Activated CD8-positive, alpha-beta T cell treated with anti-CD3 and anti-CD28 coated beads for 36 hours (primary cell): Measurements from ENCODE around the gene UBL4A. TPM values are rescaled to one million over a fixed set of nuclear protein-coding genes. Genes with fewer than 3 reads are reported as not detected.

Source experiments
- ATAC-seq: fragments of 200-7000 bp; cut with Tn5 transposase; one replicate; pipeline ENCODE4 v1.10.0; 2021; ENCODE audit warnings: mild to moderate bottlenecking, moderate library complexity
- CTCF ChIA-PET: fragments of 350-600 bp; sonication (Branson Sonifier 250); formaldehyde crosslinking; loops from one replicate; lab custom pipeline; 2021; ENCODE audit warnings: antibody characterized with exemption; lab: Charles Lee
- POLR2A ChIA-PET: fragments of 350-600 bp; sonication (Branson Sonifier 250); formaldehyde crosslinking; loops from one replicate; lab custom pipeline; 2021; ENCODE audit warnings: antibody characterized with exemption; lab: Charles Lee
- DNase-seq: peaks from one replicate; pipeline ENCODE4 v3.0.0-alpha.2; 2020
- H3K27ac Mint-ChIP-seq: one replicate; pipeline ENCODE4 v1.8.0; 2021; ENCODE audit warnings: mild to moderate bottlenecking, mixed read lengths
- H3K27me3 Mint-ChIP-seq: one replicate; pipeline ENCODE4 v1.8.0; 2021; ENCODE audit warnings: mixed read lengths
- H3K36me3 Mint-ChIP-seq: one replicate; pipeline ENCODE4 v1.8.0; 2021; ENCODE audit warnings: low read depth, mixed read lengths
- H3K4me1 Mint-ChIP-seq: one replicate; pipeline ENCODE4 v1.8.0; 2021; ENCODE audit warnings: low read depth, mixed read lengths
- H3K4me3 Mint-ChIP-seq: one replicate; pipeline ENCODE4 v1.8.0; 2021; ENCODE audit warnings: mild to moderate bottlenecking, moderate library complexity, mixed read lengths
- H3K9me3 Mint-ChIP-seq: one replicate; pipeline ENCODE4 v1.8.0; 2021; ENCODE audit warnings: mixed read lengths
- intact Hi-C: fragments of 100-400 bp; cut with micrococcal nuclease; formaldehyde crosslinking; loops from one replicate; pipeline ENCODE4 v1.10.0; 2022
- total RNA-seq, 2 experiments: library from RNA; stranded (reverse); gene quantifications; one replicate each; pipeline ENCODE4 v1.2.3, GENCODE V29; 2021
- TF ChIP-seq, protein P1 (sequence below): fragments of 200-600 bp; IDR thresholded peaks from one replicate; pipeline ENCODE4 v1.8.0; 2022; ENCODE audit warnings: antibody characterized with exemption, mild to moderate bottlenecking

UBL4A gene
- total RNA-seq = 10 to 100 TPM; 46.5 to 47.6 TPM

DNA sequence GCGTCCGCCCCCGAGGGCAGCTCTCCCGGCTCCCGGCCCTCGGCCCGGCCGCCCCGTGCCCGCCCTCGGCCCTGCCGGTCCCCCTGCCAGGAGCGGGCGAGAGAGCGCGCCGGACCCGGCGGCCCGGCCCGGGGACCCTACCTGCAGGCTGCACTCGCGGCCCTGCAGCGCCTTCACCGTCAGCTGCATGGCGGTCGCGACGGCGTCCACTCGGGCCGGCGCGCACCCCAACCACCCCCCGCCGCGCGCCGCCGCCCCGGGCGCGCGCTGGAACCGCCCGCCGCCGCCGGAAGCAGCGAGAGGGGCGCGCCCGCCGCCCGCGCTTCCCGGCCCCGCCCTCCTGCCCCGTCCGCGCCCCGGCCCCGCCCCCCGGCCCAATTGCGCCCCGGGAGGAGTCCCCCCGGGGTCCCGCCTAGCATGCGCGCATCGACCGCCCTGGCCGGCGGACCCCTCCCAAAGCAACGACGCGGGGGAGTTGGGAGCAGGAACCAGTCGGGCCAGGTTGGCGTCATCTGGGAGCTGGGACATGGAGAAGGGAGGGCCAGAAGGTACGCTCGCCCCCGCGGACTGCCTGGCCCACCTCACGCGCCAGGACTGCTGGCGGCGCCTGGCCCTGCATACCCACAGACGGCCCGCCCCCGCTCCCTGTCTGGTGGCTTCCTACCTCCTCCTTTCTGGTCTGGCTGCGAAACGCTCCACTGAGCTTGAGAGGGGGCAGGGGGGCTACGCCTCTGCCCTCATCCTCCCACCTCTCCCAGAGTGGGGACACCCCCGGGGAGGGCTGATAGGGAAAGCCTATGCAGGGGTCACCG lies at the start of gene UBL4A:
Gene UBL4A, minus strand, starts transcription at position 220 of the 812 bp plus-strand sequence. Its CDS starts 31 bp downstream, at position 189.
- H3K9me3 Mint-ChIP-seq = no peaks in the 10 kb centered on the region
- peak; percentile 24 for ATAC-seq
- peak within 1 kb of the TSS; percentile 72 for H3K27ac Mint-ChIP-seq
- intact Hi-C loops = no loop called here
- POLR2A ChIA-PET = interaction anchor here (0.9 to 1.6 kb wide), 10 partner anchors 9 to 86 kb away, joined by 3 to 5 read pairs (median 3); no protein-coding TSS in a partner anchor
- peak; percentile 70 for DNase-seq
- H3K4me3 Mint-ChIP-seq = peak within 1 kb of the TSS; percentile 71
- no peaks in the 10 kb centered on the region for H3K27me3 Mint-ChIP-seq
- CTCF ChIA-PET = interaction anchor here (1.2 kb wide), 1 partner anchor 49 kb away, joined by 3 read pairs; no protein-coding TSS in a partner anchor
- peaks cover 29% of the 10 kb centered on the region for H3K4me1 Mint-ChIP-seq
- H3K36me3 Mint-ChIP-seq = peaks cover 18% of the 10 kb centered on the region
- TF ChIP-seq, protein P1, sequence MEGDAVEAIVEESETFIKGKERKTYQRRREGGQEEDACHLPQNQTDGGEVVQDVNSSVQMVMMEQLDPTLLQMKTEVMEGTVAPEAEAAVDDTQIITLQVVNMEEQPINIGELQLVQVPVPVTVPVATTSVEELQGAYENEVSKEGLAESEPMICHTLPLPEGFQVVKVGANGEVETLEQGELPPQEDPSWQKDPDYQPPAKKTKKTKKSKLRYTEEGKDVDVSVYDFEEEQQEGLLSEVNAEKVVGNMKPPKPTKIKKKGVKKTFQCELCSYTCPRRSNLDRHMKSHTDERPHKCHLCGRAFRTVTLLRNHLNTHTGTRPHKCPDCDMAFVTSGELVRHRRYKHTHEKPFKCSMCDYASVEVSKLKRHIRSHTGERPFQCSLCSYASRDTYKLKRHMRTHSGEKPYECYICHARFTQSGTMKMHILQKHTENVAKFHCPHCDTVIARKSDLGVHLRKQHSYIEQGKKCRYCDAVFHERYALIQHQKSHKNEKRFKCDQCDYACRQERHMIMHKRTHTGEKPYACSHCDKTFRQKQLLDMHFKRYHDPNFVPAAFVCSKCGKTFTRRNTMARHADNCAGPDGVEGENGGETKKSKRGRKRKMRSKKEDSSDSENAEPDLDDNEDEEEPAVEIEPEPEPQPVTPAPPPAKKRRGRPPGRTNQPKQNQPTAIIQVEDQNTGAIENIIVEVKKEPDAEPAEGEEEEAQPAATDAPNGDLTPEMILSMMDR = no peak

DNA sequence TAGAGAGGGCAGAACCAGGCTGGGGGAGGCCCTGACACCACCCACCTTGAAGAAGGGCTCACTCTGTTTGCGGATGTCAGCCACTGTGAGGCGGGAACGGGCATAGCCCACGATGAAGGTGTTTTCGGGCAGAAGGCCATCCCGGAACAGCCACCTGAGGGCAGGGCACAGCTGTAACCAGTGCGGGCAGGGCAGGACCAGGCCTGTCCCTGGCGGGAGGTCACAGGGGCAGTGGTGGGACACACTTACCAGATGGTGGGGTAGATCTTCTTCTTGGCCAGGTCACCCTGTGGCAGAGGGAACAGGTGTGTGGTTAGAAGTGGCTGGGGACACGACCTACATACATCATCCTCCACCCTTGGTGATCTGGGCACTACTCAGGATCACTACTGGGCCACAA lies 49.5 kb upstream of the UBL4A start:
- POLR2A ChIA-PET = interaction anchor here (3.2 kb wide), 1 partner anchor 136 kb away, joined by 14 read pairs; no protein-coding TSS in a partner anchor
- TF ChIP-seq, protein P1 = no peak
- no peaks in the 10 kb centered on the region for H3K27me3 Mint-ChIP-seq
- peaks cover 23% of the 10 kb centered on the region for H3K4me1 Mint-ChIP-seq
- intact Hi-C loops = loop anchor here (2.0 kb wide), 1 partner anchor 45 kb away; the partner anchor contains the start of gene SLC10A3
- DNase-seq (no peak), ATAC-seq (no peak)
- H3K27ac Mint-ChIP-seq = no peak overlapping the region
- CTCF ChIA-PET = interaction anchor here (0.8 to 2.4 kb wide), 3 partner anchors 9 to 162 kb away, joined by 3 to 8 read pairs (median 6); partner anchors contain the start of gene FLNA
- peaks cover 16% of the 10 kb centered on the region for H3K36me3 Mint-ChIP-seq
- H3K9me3 Mint-ChIP-seq = no peaks in the 10 kb centered on the region
- H3K4me3 Mint-ChIP-seq = no peak overlapping the region

DNA sequence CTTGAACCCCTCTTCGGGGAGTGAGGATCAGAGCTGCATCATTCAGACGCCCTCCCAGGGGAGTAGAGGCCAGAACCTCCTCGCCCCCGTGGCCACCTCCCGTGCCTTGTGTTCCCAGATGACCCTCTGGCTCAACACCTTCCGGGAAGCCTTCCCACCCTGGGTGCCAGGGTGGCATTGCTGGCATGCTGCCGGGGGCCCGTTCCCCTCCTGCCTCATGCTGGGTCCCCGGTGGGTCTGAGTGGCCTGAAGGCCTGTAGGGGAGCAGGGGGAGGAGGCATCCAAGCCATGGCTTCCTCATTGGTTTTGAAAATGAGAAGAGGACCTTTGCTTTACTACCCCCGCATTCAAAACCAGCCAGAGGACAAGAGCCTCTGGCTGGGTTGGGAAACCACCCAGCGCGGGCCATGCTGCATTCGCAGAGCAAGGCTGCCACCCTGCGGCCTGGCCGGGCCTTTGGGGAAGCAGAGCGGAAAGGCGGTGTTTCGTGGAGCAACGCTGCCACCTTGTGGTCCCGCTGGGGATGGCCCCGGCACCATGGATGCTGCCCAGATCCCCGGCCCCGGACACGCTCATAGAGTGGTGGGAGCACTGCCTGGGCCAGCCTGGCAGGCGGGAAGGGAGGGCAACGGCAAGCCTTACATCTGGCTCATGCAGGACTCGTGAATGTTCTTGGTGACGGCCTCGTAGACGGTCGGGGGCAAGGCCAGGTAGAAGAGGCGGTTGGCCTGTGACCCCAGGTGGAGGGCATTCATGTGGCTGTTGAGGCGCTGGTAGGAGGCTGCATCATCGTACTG lies 48.3 kb upstream of the UBL4A start:
- ATAC-seq (peak; percentile 98), DNase-seq (peak; percentile 89)
- ChIA-PET CTCF (interaction anchor here (0.6 to 1.5 kb wide), 7 partner anchors 45 to 166 kb away, joined by 3 to 6 read pairs (median 3); partner anchors contain the start of genes FLNA and UBL4A), POLR2A (interaction anchor here (1.0 to 3.2 kb wide), 2 partner anchors 7 to 134 kb away, joined by 3 to 14 read pairs; no protein-coding TSS in a partner anchor)
- H3K27me3 Mint-ChIP-seq = no peaks in the 10 kb centered on the region
- intact Hi-C loops = loop anchor here (2.0 kb wide), 1 partner anchor 44 kb away; the partner anchor contains the start of gene SLC10A3
- peaks cover 14% of the 10 kb centered on the region for H3K36me3 Mint-ChIP-seq
- peak overlapping the region; percentile 61 for H3K27ac Mint-ChIP-seq
- no peak overlapping the region for H3K4me3 Mint-ChIP-seq
- no peaks in the 10 kb centered on the region for H3K9me3 Mint-ChIP-seq
- TF ChIP-seq, protein P1 = peak; percentile 92
- H3K4me1 Mint-ChIP-seq = peaks cover 19% of the 10 kb centered on the region

DNA sequence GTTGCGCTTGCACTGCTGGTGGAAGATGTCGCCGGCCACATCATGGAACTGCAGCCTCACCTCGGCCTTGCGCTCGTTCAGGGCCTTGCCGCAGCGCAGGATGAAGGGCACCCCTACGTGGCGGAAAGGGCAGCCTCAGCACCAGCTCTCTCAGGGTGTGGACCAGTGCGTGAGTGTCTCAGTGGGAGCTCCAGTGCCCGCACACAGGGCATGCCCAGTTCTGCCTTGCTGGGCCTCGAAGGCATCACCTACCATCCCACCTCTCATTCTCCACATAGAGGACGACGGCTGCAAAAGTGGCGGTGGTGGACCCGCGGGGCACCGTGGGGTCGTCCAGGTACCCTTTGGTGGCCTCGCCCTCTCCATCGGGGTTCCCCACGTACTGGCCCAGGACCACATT lies 46.3 kb upstream of the UBL4A start:
- intact Hi-C loops = no loop called here
- Mint-ChIP-seq H3K27ac (no peak overlapping the region), H3K27me3 (no peaks in the 10 kb centered on the region), H3K36me3 (peaks cover 10% of the 10 kb centered on the region), H3K4me3 (no peak overlapping the region), H3K4me1 (peaks cover 7% of the 10 kb centered on the region), H3K9me3 (no peaks in the 10 kb centered on the region)
- TF ChIP-seq, protein P1 = no peak
- POLR2A ChIA-PET = interaction anchor here (3.2 kb wide), 1 partner anchor 132 kb away, joined by 14 read pairs; no protein-coding TSS in a partner anchor
- no peak for DNase-seq
- CTCF ChIA-PET = no interaction called here
- no peak for ATAC-seq
